GM12875 (cell line): ENCODE data around the gene HLA-DRB5.

Experiments used
- H3K4me3 ChIP-seq: one replicate; pipeline ENCODE4 v1.5.1; 2011; ENCODE audit warnings: low read depth, low read length, control low read depth
- TF ChIP-seq, protein P1 (sequence below): IDR thresholded peaks from 2 replicates; pipeline ENCODE4 v1.5.1; 2011; ENCODE audit warnings: low read depth, mild to moderate bottlenecking, control low read depth, inconsistent platforms, low read length, moderate library complexity, borderline replicate concordance; ENCODE audit not compliant: insufficient read depth

Gene HLA-DRB5

GRCh38 chr6:32565511-32565910 is 35.4 kb upstream of the HLA-DRB5 start:
- TF ChIP-seq, protein P1, sequence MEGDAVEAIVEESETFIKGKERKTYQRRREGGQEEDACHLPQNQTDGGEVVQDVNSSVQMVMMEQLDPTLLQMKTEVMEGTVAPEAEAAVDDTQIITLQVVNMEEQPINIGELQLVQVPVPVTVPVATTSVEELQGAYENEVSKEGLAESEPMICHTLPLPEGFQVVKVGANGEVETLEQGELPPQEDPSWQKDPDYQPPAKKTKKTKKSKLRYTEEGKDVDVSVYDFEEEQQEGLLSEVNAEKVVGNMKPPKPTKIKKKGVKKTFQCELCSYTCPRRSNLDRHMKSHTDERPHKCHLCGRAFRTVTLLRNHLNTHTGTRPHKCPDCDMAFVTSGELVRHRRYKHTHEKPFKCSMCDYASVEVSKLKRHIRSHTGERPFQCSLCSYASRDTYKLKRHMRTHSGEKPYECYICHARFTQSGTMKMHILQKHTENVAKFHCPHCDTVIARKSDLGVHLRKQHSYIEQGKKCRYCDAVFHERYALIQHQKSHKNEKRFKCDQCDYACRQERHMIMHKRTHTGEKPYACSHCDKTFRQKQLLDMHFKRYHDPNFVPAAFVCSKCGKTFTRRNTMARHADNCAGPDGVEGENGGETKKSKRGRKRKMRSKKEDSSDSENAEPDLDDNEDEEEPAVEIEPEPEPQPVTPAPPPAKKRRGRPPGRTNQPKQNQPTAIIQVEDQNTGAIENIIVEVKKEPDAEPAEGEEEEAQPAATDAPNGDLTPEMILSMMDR: no peak
- no peak overlapping the region for H3K4me3 ChIP-seq

- TF ChIP-seq, protein P1: no peak
- no peak overlapping the region for H3K4me3 ChIP-seq
Observed at GRCh38 chr6:32562940-32563339, 32.9 kb upstream of the HLA-DRB5 start.

DNA sequence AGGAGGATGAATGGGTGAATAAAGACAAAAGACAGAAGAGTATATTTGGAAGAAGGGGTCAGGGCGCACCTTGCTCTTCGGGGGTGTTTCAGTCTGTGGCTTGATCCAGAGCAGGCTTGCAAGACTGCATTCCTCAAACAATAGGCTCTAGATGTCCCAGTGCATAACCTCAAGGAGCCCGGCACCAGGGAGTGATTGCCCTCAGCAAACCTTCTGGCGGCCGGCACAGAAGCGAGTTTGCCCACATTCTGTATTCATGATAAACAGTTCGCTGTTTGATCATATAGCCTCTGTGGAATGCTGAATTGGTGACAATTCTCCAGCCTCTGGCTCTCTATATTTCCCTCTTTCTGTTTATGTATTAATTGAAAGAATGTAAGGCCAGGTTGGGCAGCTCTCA is 29.7 kb upstream of the HLA-DRB5 start:
- no peak overlapping the region for H3K4me3 ChIP-seq
- TF ChIP-seq, protein P1: no peak

DNA sequence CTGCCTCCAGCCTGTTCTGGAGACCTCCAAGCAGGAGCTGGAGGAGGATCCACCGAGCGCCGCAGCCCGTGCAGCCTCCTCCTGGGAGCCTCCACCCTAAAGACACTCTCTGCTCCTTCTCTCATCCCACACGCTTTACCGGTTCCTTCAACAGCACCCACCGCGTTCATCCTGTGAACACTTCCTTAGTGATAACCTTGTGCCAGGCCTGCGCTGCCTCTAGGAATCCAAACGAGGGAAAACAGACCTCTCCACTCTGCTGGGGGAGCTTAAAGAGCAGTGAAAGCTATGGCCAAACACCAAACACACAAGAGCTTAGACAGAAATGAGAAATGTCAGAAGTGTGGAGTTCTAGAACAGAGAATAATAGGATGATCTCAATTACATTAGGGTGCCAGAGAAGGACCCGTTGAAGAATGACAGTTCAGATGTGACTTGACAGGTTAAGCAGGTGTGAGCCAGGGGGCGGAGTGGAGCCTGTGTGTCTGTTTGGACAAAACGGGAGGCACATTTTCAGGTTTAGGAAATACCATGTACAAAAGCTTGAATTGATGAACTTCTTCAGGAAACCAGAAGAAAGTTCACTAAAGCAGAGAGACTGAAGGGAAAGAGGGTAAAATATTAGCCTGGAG is 28.5 kb upstream of the HLA-DRB5 start:
- TF ChIP-seq, protein P1: no peak
- H3K4me3 ChIP-seq: no peak overlapping the region

DNA sequence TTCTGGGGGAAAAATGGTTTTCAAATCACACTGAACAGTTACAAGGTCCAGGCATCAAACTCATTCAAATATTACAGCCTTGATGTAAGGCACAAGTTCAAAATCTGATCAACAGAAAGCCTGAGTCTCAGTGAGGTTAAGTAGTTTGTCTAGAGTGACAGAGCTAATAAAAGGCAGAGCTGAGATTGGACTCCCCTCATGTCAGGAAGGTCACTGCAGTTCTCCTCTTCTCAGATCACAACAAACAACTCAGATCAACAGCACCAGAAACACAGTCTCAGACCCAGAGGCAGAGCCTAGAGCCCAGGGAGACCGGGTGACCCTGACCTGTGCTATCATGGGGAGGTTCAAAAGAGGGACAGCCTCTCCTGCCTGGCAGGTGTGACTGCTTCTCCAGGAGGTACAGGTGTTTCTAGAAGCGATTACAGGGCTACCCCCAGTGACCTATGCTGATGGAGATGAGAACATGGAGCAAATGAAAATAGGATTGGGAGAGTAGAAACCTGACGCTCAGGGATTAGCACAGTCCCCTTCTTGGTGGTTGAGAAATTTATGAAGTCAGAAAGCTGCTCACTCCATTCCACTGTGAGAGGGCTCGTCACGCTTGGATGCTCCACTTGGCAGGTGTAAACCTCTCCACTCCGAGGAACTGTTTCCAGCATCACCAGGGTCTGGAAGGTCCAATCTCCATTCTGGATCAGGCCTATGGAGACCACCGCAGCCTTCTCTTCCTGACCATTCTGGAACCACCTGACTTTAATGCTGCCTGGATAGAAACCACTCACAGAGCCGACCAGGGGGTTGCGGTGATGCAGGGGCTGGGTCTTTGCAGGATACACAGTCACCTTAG is 24.3 kb upstream of the HLA-DRB5 start:
- H3K4me3 ChIP-seq: no peak overlapping the region
- TF ChIP-seq, protein P1: no peak

- TF ChIP-seq, protein P1: no peak
- no peak overlapping the region for H3K4me3 ChIP-seq
Observed at GRCh38 chr6:32553037-32553742, 23.1 kb upstream of the HLA-DRB5 start.

- TF ChIP-seq, protein P1: no peak
- H3K4me3 ChIP-seq: no peak overlapping the region
Observed at GRCh38 chr6:32551410-32551809, 21.3 kb upstream of the HLA-DRB5 start.
